A673 (cell line): ENCODE measurements around the gene PLCG1.

ENCODE experiments used
- EZH2 ChIP-seq: fragments of 200-600 bp; sonication (generic); IDR thresholded peaks from 2 replicates; pipeline ENCODE4 v1.6.1; 2017; ENCODE audit warnings: borderline replicate concordance, low read depth, mild to moderate bottlenecking, mixed read lengths, antibody characterized with exemption, low read length; ENCODE audit not compliant: poor library complexity, severe bottlenecking
- TF ChIP-seq, protein P1 (sequence below): fragments of 300-800, 200-600 bp; sonication (generic); conservative IDR thresholded peaks from 2 replicates; pipeline ENCODE4 v1.5.1; 2017; ENCODE audit warnings: low read depth, mild to moderate bottlenecking, antibody characterized with exemption, low read length, moderate library complexity, mixed read lengths

DNA sequence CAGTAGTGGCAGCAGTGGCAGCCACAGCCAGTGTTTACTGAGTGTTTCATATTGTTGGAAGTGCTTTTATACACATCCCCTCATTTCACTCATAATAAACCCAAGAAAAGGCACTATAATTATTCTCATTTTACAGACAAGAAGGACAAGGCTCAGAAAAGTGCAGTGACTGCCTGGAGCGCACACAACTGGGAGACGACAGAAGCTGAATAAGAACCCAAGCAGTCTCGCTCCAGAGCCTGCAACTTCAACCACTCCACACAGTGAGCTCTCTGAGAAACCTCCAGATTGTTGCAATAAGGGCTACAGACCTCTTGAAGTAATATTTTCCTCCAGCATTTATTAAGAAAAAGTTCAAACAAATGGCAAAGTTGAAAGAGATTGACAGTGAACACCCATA is 76.9 kb downstream of the PLCG1 start:
- TF ChIP-seq, protein P1, sequence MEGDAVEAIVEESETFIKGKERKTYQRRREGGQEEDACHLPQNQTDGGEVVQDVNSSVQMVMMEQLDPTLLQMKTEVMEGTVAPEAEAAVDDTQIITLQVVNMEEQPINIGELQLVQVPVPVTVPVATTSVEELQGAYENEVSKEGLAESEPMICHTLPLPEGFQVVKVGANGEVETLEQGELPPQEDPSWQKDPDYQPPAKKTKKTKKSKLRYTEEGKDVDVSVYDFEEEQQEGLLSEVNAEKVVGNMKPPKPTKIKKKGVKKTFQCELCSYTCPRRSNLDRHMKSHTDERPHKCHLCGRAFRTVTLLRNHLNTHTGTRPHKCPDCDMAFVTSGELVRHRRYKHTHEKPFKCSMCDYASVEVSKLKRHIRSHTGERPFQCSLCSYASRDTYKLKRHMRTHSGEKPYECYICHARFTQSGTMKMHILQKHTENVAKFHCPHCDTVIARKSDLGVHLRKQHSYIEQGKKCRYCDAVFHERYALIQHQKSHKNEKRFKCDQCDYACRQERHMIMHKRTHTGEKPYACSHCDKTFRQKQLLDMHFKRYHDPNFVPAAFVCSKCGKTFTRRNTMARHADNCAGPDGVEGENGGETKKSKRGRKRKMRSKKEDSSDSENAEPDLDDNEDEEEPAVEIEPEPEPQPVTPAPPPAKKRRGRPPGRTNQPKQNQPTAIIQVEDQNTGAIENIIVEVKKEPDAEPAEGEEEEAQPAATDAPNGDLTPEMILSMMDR = no peak
- TF ChIP-seq EZH2 = no peak
